GM12878 (cell line): ENCODE results near the gene PCLO. TPM values are rescaled to one million over a fixed set of nuclear protein-coding genes. Genes with fewer than 3 reads are reported as not detected.

ENCODE experiments used
- ATAC-seq: fragments of 200-7000 bp; cut with Tn5 transposase; 3 replicates; pipeline ENCODE4 v1.9.1; 2020; ENCODE audit warnings: mild to moderate bottlenecking, moderate library complexity
- BruUV-seq: library from RNA; stranded (reverse); fragments of 400-500 nt; replicated peaks from 2 replicates; lab custom pipeline; 2021; lab: Mats Ljungman, UMichigan
- CTCF ChIA-PET: fragments of 300-600 bp; sonication (Branson Sonifier 250); formaldehyde crosslinking; extraction: SDS; loops from one replicate; lab custom pipeline; 2021; ENCODE audit warnings: inconsistent platforms; lab: Yijun Ruan, JAX
- POLR2A ChIA-PET: fragments of 350-600 bp; formaldehyde crosslinking; extraction: SDS; loops from one replicate; lab custom pipeline; 2021; ENCODE audit warnings: inconsistent platforms; lab: Charles Lee
- RAD21 ChIA-PET: fragments of 300-600 bp; sonication (Branson Sonifier 250); formaldehyde crosslinking; loops from one replicate; lab custom pipeline; 2023; ENCODE audit warnings: antibody characterized with exemption; ENCODE audit not compliant: unreplicated experiment; lab: Charles Lee
- SMC1A ChIA-PET: fragments of 300-600 bp; sonication (Branson Sonifier 250); formaldehyde crosslinking; loops from one replicate; lab custom pipeline; 2023; ENCODE audit not compliant: unreplicated experiment, uncharacterized antibody; lab: Charles Lee
- DNase-seq: peaks from one replicate; pipeline ENCODE4 v3.0.0-alpha.2; 2011; ENCODE audit warnings: low read depth, low spot score
- FAIRE-seq: peaks from 3 replicates; lab custom pipeline; 2011; peaks lifted over from hg19 to GRCh38; lab: Jason Lieb, UNC
- H2AFZ ChIP-seq: 2 replicates; pipeline ENCODE4 v1.6.0; 2011; ENCODE audit warnings: low read depth, low read length, control low read depth; ENCODE audit not compliant: control insufficient read depth
- H3K27ac ChIP-seq: 2 replicates; pipeline ENCODE4 v1.5.1; 2011; ENCODE audit warnings: control low read depth; ENCODE audit not compliant: control insufficient read depth, insufficient read depth
- H3K27me3 ChIP-seq, 2 experiments: replicated peaks in 1 of 2; 2 replicates each; pipeline versions ENCODE4 v1.6.0 to v1.6.1; 2011; ENCODE audit warnings: low read length in 1 of 2; ENCODE audit not compliant: control insufficient read depth in 2 of 2, insufficient read depth in 2 of 2
- H3K36me3 ChIP-seq, 2 experiments: 2 replicates each; pipeline ENCODE4 v1.5.1; 2011; ENCODE audit warnings: low read length in 1 of 2; ENCODE audit not compliant: control insufficient read depth in 2 of 2, insufficient read depth in 2 of 2
- H3K4me1 ChIP-seq: 2 replicates; pipeline ENCODE4 v1.6.1; 2011; ENCODE audit warnings: mild to moderate bottlenecking, low read length, moderate library complexity, mixed read lengths; ENCODE audit not compliant: control insufficient read depth, insufficient read depth
- H3K4me2 ChIP-seq: 2 replicates; pipeline ENCODE4 v1.6.0; 2011; ENCODE audit warnings: control low read depth; ENCODE audit not compliant: control insufficient read depth, insufficient read depth
- H3K4me3 ChIP-seq: fragments of 200-600 bp; sonication (generic); 2 replicates; pipeline ENCODE4 v1.5.1; 2016
- H3K79me2 ChIP-seq: 2 replicates; pipeline ENCODE4 v1.6.0; 2011; ENCODE audit warnings: low read length; ENCODE audit not compliant: control insufficient read depth, insufficient read depth
- H3K9ac ChIP-seq: 2 replicates; pipeline ENCODE4 v1.8.0; 2011; ENCODE audit warnings: low read length, control low read depth, mixed read lengths; ENCODE audit not compliant: control insufficient read depth, insufficient read depth
- H3K9me3 ChIP-seq: replicated peaks from 3 replicates; pipeline ENCODE4 v1.5.1; 2011; ENCODE audit warnings: mild to moderate bottlenecking, low read length; ENCODE audit not compliant: control insufficient read depth, insufficient read depth
- H4K20me1 ChIP-seq: 2 replicates; pipeline ENCODE4 v1.6.0; 2011; ENCODE audit not compliant: control insufficient read depth, insufficient read depth
- ASH2L ChIP-seq: fragments of 300-600, 200-600 bp; sonication (generic); IDR thresholded peaks from 2 replicates; pipeline ENCODE4 v1.6.1; 2017; ENCODE audit warnings: low read depth, mild to moderate bottlenecking, borderline replicate concordance
- BACH1 ChIP-seq: fragments of 450-650 bp; IDR thresholded peaks from 2 replicates; pipeline ENCODE4 v1.6.1; 2017; ENCODE audit warnings: mild to moderate bottlenecking, borderline replicate concordance
- BHLHE40 ChIP-seq, 2 experiments: fragments of 450-650 bp in 1 of 2; IDR thresholded peaks; 2 replicates each; pipeline ENCODE4 v1.6.1; 2011 to 2017; ENCODE audit warnings: low read depth in 2 of 2, borderline replicate concordance in 1 of 2, improper control_type of control experiment in 1 of 2, low read length in 1 of 2, mild to moderate bottlenecking in 1 of 2
- EED ChIP-seq: sonication (generic); IDR thresholded peaks from 2 replicates; pipeline ENCODE4 v1.6.1; 2016; ENCODE audit warnings: antibody characterized with exemption, low read depth
- HDGF ChIP-seq: fragments of 450-650 bp; IDR thresholded peaks from 2 replicates; pipeline ENCODE4 v1.6.1; 2016; ENCODE audit warnings: antibody characterized with exemption
- NBN ChIP-seq: fragments of 450-650 bp; IDR thresholded peaks from 2 replicates; pipeline ENCODE4 v1.6.1; 2016
- POLR2AphosphoS5 ChIP-seq: IDR thresholded peaks from 2 replicates; pipeline ENCODE4 v1.6.1; 2011; ENCODE audit warnings: mild to moderate bottlenecking, low read length, inconsistent platforms
- RUNX3 ChIP-seq: IDR thresholded peaks from 2 replicates; pipeline ENCODE4 v1.6.1; 2012; ENCODE audit warnings: low read length, inconsistent platforms
- STAT1 ChIP-seq: fragments of 450-650 bp; conservative IDR thresholded peaks from 2 replicates; pipeline ENCODE4 v1.6.1; 2014; ENCODE audit warnings: antibody characterized with exemption, mild to moderate bottlenecking
- SUPT20H ChIP-seq: IDR thresholded peaks from 2 replicates; pipeline ENCODE4 v1.6.1; 2011; ENCODE audit warnings: low read depth, mild to moderate bottlenecking, low read length, moderate library complexity, borderline replicate concordance; ENCODE audit not compliant: control insufficient read depth
- SUZ12 ChIP-seq: fragments of 200-600 bp; sonication (generic); IDR thresholded peaks from one replicate; pipeline ENCODE4 v1.6.1; 2018; ENCODE audit warnings: antibody characterized with exemption, mild to moderate bottlenecking; ENCODE audit not compliant: unreplicated experiment
- TARDBP ChIP-seq: IDR thresholded peaks from 2 replicates; pipeline ENCODE4 v1.6.1; 2016; ENCODE audit warnings: borderline replicate concordance
- TCF12 ChIP-seq: IDR thresholded peaks from 2 replicates; pipeline ENCODE4 v1.6.1; 2011; ENCODE audit warnings: low read depth, mild to moderate bottlenecking, low read length
- WGBS: methylation state at CpG from one replicate; pipeline ENCODE4 v1.1.6; 2016; ENCODE audit warnings: low lambda C conversion rate; ENCODE audit not compliant: insufficient replicate concordance, insufficient coverage; ENCODE audit errors: missing lambda C conversion rate; 5-methylcytosine and 5-hydroxymethylcytosine counted together
- in situ Hi-C: fragments of 300-500 bp; cut with MboI; formaldehyde crosslinking; loops from 9 replicates; pipeline ENCODE4 v1.14.3; 2018; ENCODE audit warnings: mixed read lengths
- intact Hi-C: fragments of 100-400 bp; cut with micrococcal nuclease; formaldehyde crosslinking; loops from one replicate; pipeline ENCODE4 v1.14.2; 2022; ENCODE audit not compliant: unreplicated experiment
- polyA plus RNA-seq, 11 experiments: library from polyadenylated mRNA; depleted of rRNA in 4 of 11; unstranded in 6 of 11; stranded (reverse) in 5 of 11; fragments of >200 nt; fragmentation: Nextera tagmentation in 4 of 11; fragmentation: Illumina TruSeq in 1 of 11; extraction: Ambion mirVana in 4 of 11; extraction: Trizol in 1 of 11; gene quantifications; 1 replicate in 1 of 11; 2 replicates in 10 of 11; pipeline versions ENCODE4 v1.2.1 to v1.2.3, GENCODE V29; 2011 to 2016; ENCODE audit warnings: inconsistent platforms in 2 of 11, missing spikeins in 2 of 11, low read depth in 1 of 11
- total RNA-seq, 4 experiments: library from RNA; depleted of rRNA in 3 of 4; stranded (reverse); fragments of >200 nt in 3 of 4; fragmentation: Illumina TruSeq in 1 of 4; extraction: Trizol in 1 of 4; gene quantifications; 2 replicates each; pipeline versions ENCODE4 v1.2.1 to v1.2.3, GENCODE V29; 2013 to 2021
- TF ChIP-seq, protein P1 (sequence below): fragments of 150-350 bp; IDR thresholded peaks from 2 replicates; pipeline ENCODE4 v1.6.1; 2016; ENCODE audit warnings: low read depth, low read length

PCLO gene
- total and polyA plus RNA-seq, 10 of the 15 experiments (the other 5 are each of a cell fraction or from before 2014, with no cell fraction given): 0.01 to 0.08 (median 0.03) TPM; not detected in 6

DNA sequence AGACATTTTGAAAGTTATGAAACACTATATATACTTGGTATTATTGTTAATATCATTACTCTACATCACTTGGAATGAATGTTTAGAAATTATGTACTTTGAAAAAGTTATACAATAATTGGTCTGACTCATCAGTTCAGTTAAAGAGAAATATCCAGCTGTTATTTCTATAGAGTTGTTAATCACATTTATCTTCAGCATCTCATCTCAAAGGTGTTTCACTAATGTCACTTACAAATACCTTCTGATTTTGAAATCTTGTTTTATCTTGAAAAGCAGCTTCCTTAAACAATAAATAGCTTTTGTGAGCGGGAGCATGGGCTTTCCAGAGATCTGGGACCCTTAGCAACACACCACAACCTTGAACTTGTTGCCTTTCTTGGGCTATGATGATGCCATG is 205.2 kb downstream of the PCLO start:
- 0% methylated on average over 1 of the region's 1 CpG for WGBS
- Histone ChIP-seq H3K79me2 (no peaks in the 10 kb centered on the region), H3K36me3 (no peaks in the 10 kb centered on the region), H4K20me1 (no peaks in the 10 kb centered on the region), H3K27ac (no peak overlapping the region), H3K9me3 (no peaks in the 10 kb centered on the region), H3K27me3 (no peaks in the 10 kb centered on the region), H3K4me2 (no peak overlapping the region), H3K4me3 (no peak overlapping the region), H3K9ac (no peak overlapping the region), H2AFZ (no peak overlapping the region), H3K4me1 (no peaks in the 10 kb centered on the region)
- ATAC-seq (no peak), DNase-seq (no peak), FAIRE-seq (no peak)
- BruUV-seq: no TSS peak
- ChIA-PET POLR2A (no interaction called here), RAD21 (no interaction called here), SMC1A (no interaction called here), CTCF (no interaction called here)
- intact Hi-C loops: no loop called here
- TF ChIP-seq POLR2AphosphoS5 (no peak), HDGF (no peak), EED (no peak), ASH2L (no peak), SUZ12 (no peak), STAT1 (no peak), BACH1 (no peak), TARDBP (no peak), TCF12 (no peak), RUNX3 (no peak), SUPT20H (no peak), NBN (no peak), BHLHE40 (IDR thresholded peaks at IDR 0.05; ENCODE audit: borderline replicate concordance in 1 of 2, low read depth in 2 of 2, low read length in 1 of 2) (no peak)
- TF ChIP-seq, protein P1, sequence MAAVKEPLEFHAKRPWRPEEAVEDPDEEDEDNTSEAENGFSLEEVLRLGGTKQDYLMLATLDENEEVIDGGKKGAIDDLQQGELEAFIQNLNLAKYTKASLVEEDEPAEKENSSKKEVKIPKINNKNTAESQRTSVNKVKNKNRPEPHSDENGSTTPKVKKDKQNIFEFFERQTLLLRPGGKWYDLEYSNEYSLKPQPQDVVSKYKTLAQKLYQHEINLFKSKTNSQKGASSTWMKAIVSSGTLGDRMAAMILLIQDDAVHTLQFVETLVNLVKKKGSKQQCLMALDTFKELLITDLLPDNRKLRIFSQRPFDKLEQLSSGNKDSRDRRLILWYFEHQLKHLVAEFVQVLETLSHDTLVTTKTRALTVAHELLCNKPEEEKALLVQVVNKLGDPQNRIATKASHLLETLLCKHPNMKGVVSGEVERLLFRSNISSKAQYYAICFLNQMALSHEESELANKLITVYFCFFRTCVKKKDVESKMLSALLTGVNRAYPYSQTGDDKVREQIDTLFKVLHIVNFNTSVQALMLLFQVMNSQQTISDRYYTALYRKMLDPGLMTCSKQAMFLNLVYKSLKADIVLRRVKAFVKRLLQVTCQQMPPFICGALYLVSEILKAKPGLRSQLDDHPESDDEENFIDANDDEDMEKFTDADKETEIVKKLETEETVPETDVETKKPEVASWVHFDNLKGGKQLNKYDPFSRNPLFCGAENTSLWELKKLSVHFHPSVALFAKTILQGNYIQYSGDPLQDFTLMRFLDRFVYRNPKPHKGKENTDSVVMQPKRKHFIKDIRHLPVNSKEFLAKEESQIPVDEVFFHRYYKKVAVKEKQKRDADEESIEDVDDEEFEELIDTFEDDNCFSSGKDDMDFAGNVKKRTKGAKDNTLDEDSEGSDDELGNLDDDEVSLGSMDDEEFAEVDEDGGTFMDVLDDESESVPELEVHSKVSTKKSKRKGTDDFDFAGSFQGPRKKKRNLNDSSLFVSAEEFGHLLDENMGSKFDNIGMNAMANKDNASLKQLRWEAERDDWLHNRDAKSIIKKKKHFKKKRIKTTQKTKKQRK: no peak
- in situ Hi-C loops: no loop called here
